Endothelial cell of umbilical vein (primary cell): Measurements from ENCODE around the gene CEP250. TPM values are rescaled to one million over a fixed set of nuclear protein-coding genes. Genes with fewer than 3 reads are reported as not detected.

Experiments used
- BruUV-seq: library from RNA; stranded (reverse); fragments of 400-500 nt; replicated peaks from 2 replicates; lab custom pipeline; 2021; lab: Mats Ljungman, UMichigan
- CTCF ChIA-PET: fragments of 300-600, 350-600 bp; sonication (Branson Sonifier 250); formaldehyde crosslinking; loops from one replicate; lab custom pipeline; 2021; ENCODE audit warnings: antibody characterized with exemption, inconsistent platforms; lab: Charles Lee
- POLR2A ChIA-PET: fragments of 300-600, 350-600 bp; sonication (Branson Sonifier 250); formaldehyde crosslinking; loops from one replicate; lab custom pipeline; 2021; ENCODE audit warnings: antibody characterized with exemption, inconsistent platforms; lab: Charles Lee
- DNase-seq: peaks from one replicate; pipeline ENCODE4 v3.0.0-alpha.2; 2011; ENCODE audit warnings: low read depth, low spot score
- FAIRE-seq: peaks from 2 replicates; lab custom pipeline; 2011; peaks lifted over from hg19 to GRCh38; lab: Jason Lieb, UNC
- H2AFZ ChIP-seq: 2 replicates; pipeline ENCODE4 v1.6.0; 2012; ENCODE audit warnings: low read depth, low read length, control low read depth, inconsistent platforms
- H3K27ac ChIP-seq: 2 replicates; pipeline ENCODE4 v1.5.1; 2011; ENCODE audit warnings: low read depth, mild to moderate bottlenecking, control low read depth, low read length, moderate library complexity; ENCODE audit not compliant: insufficient read depth
- H3K27me3 ChIP-seq, 2 experiments: 2 replicates each; pipeline versions ENCODE4 v1.6.0 to v1.6.1; 2011; ENCODE audit warnings: low read length in 2 of 2, mixed read lengths in 1 of 2; ENCODE audit not compliant: control insufficient read depth in 2 of 2, insufficient read depth in 2 of 2
- H3K36me3 ChIP-seq, 2 experiments: 2 replicates in 1 of 2; 3 replicates in 1 of 2; pipeline ENCODE4 v1.5.1; 2011; ENCODE audit warnings: low read length in 2 of 2, mild to moderate bottlenecking in 1 of 2, moderate library complexity in 1 of 2; ENCODE audit not compliant: control insufficient read depth in 2 of 2, insufficient read depth in 2 of 2; ENCODE audit errors: extremely low read depth in 1 of 2
- H3K4me1 ChIP-seq: 3 replicates; pipeline ENCODE4 v1.5.1; 2011; ENCODE audit warnings: mild to moderate bottlenecking, low read length; ENCODE audit not compliant: control insufficient read depth, insufficient read depth; ENCODE audit errors: extremely low read depth
- H3K4me2 ChIP-seq: 2 replicates; pipeline ENCODE4 v1.6.1; 2011; ENCODE audit warnings: low read length, control low read depth, mixed read lengths; ENCODE audit not compliant: insufficient read depth
- H3K4me3 ChIP-seq, 3 experiments: fragments of 200-600 bp in 1 of 3; sonication (generic), shearing (Covaris generic) in 1 of 3; replicated peaks in 1 of 3; 2 replicates each; pipeline ENCODE4 v1.5.1; 2011 to 2016; ENCODE audit warnings: control low read depth in 3 of 3, low read length in 3 of 3, mild to moderate bottlenecking in 2 of 3, inconsistent platforms in 1 of 3, low read depth in 1 of 3, moderate library complexity in 1 of 3; ENCODE audit not compliant: insufficient read depth in 1 of 3
- H3K79me2 ChIP-seq: 2 replicates; pipeline ENCODE4 v1.6.0; 2012; ENCODE audit warnings: low read length, inconsistent platforms; ENCODE audit not compliant: control insufficient read depth, insufficient read depth
- H3K9ac ChIP-seq: replicated peaks from 2 replicates; pipeline ENCODE3; 2011; ENCODE audit warnings: low read length, control low read depth; ENCODE audit not compliant: insufficient read depth; ENCODE audit errors: extremely low read depth
- H3K9me1 ChIP-seq: replicated peaks from 3 replicates; pipeline ENCODE4 v1.6.0; 2011; ENCODE audit warnings: mild to moderate bottlenecking, low read length; ENCODE audit not compliant: control insufficient read depth, insufficient read depth; ENCODE audit errors: extremely low read depth
- H3K9me3 ChIP-seq: replicated peaks from 2 replicates; pipeline ENCODE4 v1.5.1; 2012; ENCODE audit warnings: low read length, inconsistent platforms; ENCODE audit not compliant: control insufficient read depth, insufficient read depth
- H4K20me1 ChIP-seq: replicated peaks from 2 replicates; pipeline ENCODE3; 2011; ENCODE audit warnings: mild to moderate bottlenecking, low read length; ENCODE audit not compliant: control insufficient read depth, insufficient read depth; ENCODE audit errors: extremely low read depth
- EZH2 ChIP-seq: IDR thresholded peaks from 2 replicates; pipeline ENCODE4 v1.6.1; 2012; ENCODE audit warnings: borderline replicate concordance, low read depth, mild to moderate bottlenecking, moderate library complexity, low read length, inconsistent platforms; ENCODE audit not compliant: severe bottlenecking
- FOS ChIP-seq: IDR thresholded peaks from 2 replicates; pipeline ENCODE4 v1.6.1; 2011; ENCODE audit warnings: mild to moderate bottlenecking, low read length, moderate library complexity, borderline replicate concordance; ENCODE audit not compliant: insufficient read depth
- GATA2 ChIP-seq: IDR thresholded peaks from 2 replicates; pipeline ENCODE4 v1.7.0; 2011; ENCODE audit warnings: low read depth, mild to moderate bottlenecking, moderate library complexity, mixed read lengths, low read length; ENCODE audit not compliant: insufficient read length, insufficient read depth
- JUN ChIP-seq: IDR thresholded peaks from 2 replicates; pipeline ENCODE4 v1.6.1; 2011; ENCODE audit warnings: borderline replicate concordance, low read depth; ENCODE audit not compliant: insufficient read length, insufficient read depth
- MYC ChIP-seq: IDR thresholded peaks from one replicate; pipeline ENCODE4 v1.6.1; 2011; ENCODE audit warnings: mild to moderate bottlenecking, low read depth, low read length
- POLR2A ChIP-seq: IDR thresholded peaks from 2 replicates; pipeline ENCODE4 v1.6.1; 2012; ENCODE audit warnings: low read depth, mild to moderate bottlenecking, control low read depth, low read length
- POLR2AphosphoS5 ChIP-seq: IDR thresholded peaks from 2 replicates; pipeline ENCODE4 v1.6.1; 2012; ENCODE audit warnings: low read depth, mild to moderate bottlenecking, control low read depth, low read length, moderate library complexity; ENCODE audit not compliant: insufficient read depth
- dilution Hi-C: fragments of 300-500 bp; cut with MboI; formaldehyde crosslinking; loops from one replicate; pipeline ENCODE4 v1.15.0; 2019; ENCODE audit warnings: low sequenced_read_pairs; ENCODE audit not compliant: extremely low pct_ligation_motif_present
- intact Hi-C: fragments of 100-400 bp; cut with micrococcal nuclease; formaldehyde crosslinking; loops from one replicate; pipeline ENCODE4 v1.10.0; 2022
- polyA plus RNA-seq, 4 experiments: library from polyadenylated mRNA; depleted of rRNA in 3 of 4; stranded (reverse) in 3 of 4; unstranded in 1 of 4; fragments of >200 nt; gene quantifications; 2 replicates each; pipeline versions ENCODE4 v1.2.1 to v1.2.3, GENCODE V29; 2011 to 2012; ENCODE audit warnings: missing spikeins in 1 of 4
- total RNA-seq: library from RNA; stranded (reverse); gene quantifications from 2 replicates; pipeline ENCODE4 v1.2.3, GENCODE V29; 2021
- TF ChIP-seq, protein P1 (sequence below): IDR thresholded peaks from 2 replicates; pipeline ENCODE4 v1.6.1; 2011; ENCODE audit not compliant: insufficient read depth, insufficient read length
- TF ChIP-seq, protein P2 (sequence below), 2 donors: IDR thresholded peaks; 1 replicate in 1 of 2; 2 replicates in 1 of 2; pipeline ENCODE4 v1.5.1; 2011; ENCODE audit warnings: low read length in 2 of 2, mild to moderate bottlenecking in 2 of 2, moderate library complexity in 2 of 2, control low read depth in 1 of 2, inconsistent platforms in 1 of 2, low read depth in 1 of 2; ENCODE audit not compliant: insufficient read depth in 1 of 2; ENCODE audit errors: extremely low read depth in 1 of 2

The CEP250 gene
- total and polyA plus RNA-seq, 2 donors (not counting 3 experiments of a cell fraction or from before 2014, with no cell fraction given), result 5.3 to 58.9 TPM

GRCh38 chr20:35433337-35433736 is 22.1 kb upstream of the CEP250 start:
- Histone ChIP-seq H3K4me2 (no peak overlapping the region), H3K79me2 (no peaks in the 10 kb centered on the region), H4K20me1 (no peaks in the 10 kb centered on the region), H2AFZ (no peak overlapping the region), H3K9ac (no peak overlapping the region), H3K9me1 (no peaks in the 10 kb centered on the region), H3K4me3 (no peak overlapping the region), H3K36me3 (no peaks in the 10 kb centered on the region), H3K9me3 (no peaks in the 10 kb centered on the region), H3K4me1 (peaks cover 6% of the 10 kb centered on the region), H3K27ac (no peak overlapping the region), H3K27me3 (no peaks in the 10 kb centered on the region)
- TF ChIP-seq, protein P1, sequence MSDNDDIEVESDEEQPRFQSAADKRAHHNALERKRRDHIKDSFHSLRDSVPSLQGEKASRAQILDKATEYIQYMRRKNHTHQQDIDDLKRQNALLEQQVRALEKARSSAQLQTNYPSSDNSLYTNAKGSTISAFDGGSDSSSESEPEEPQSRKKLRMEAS, result no peak
- TF ChIP-seq JUN (no peak), FOS (no peak), POLR2AphosphoS5 (no peak), POLR2A (no peak), EZH2 (no peak), GATA2 (no peak), MYC (no peak)
- TF ChIP-seq, protein P2, sequence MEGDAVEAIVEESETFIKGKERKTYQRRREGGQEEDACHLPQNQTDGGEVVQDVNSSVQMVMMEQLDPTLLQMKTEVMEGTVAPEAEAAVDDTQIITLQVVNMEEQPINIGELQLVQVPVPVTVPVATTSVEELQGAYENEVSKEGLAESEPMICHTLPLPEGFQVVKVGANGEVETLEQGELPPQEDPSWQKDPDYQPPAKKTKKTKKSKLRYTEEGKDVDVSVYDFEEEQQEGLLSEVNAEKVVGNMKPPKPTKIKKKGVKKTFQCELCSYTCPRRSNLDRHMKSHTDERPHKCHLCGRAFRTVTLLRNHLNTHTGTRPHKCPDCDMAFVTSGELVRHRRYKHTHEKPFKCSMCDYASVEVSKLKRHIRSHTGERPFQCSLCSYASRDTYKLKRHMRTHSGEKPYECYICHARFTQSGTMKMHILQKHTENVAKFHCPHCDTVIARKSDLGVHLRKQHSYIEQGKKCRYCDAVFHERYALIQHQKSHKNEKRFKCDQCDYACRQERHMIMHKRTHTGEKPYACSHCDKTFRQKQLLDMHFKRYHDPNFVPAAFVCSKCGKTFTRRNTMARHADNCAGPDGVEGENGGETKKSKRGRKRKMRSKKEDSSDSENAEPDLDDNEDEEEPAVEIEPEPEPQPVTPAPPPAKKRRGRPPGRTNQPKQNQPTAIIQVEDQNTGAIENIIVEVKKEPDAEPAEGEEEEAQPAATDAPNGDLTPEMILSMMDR (IDR thresholded peaks at IDR 0.05; ENCODE audit: extremely low read depth in 1 of 2, insufficient read depth in 1 of 2, low read depth in 1 of 2, low read length in 2 of 2), result no peak
- DNase-seq, result no peak
- BruUV-seq, result no TSS peak
- intact Hi-C loops (no loop called here), dilution Hi-C loops (no loop called here)
- POLR2A ChIA-PET, result no interaction called here
- no peak for FAIRE-seq
- CTCF ChIA-PET, result interaction anchor here (2.6 kb wide), 1 partner anchor 13 kb away, joined by 7 read pairs; no protein-coding TSS in a partner anchor
